Neutrophil (primary cell): ENCODE measurements around the gene ARMC9.

Experiments used
- H3K27ac ChIP-seq: fragments of 200-600 bp; sonication (generic); 2 replicates; pipeline ENCODE4 v1.5.1; 2016; ENCODE audit warnings: mild to moderate bottlenecking, moderate library complexity
- H3K27me3 ChIP-seq: fragments of 200-600 bp; sonication (generic); 2 replicates; pipeline ENCODE4 v1.6.0; 2016; ENCODE audit warnings: mild to moderate bottlenecking
- H3K36me3 ChIP-seq: fragments of 200-600 bp; sonication (generic); 2 replicates; pipeline ENCODE4 v1.5.1; 2017
- H3K4me1 ChIP-seq, 2 experiments: fragments of 200-600 bp in 1 of 2; sonication (generic) in 1 of 2; 1 replicate in 1 of 2; 2 replicates in 1 of 2; pipeline versions ENCODE4 v1.5.1 to v1.6.1; 2013 to 2016; ENCODE audit warnings: low read depth in 1 of 2, low read length in 1 of 2, mild to moderate bottlenecking in 1 of 2, moderate library complexity in 1 of 2; ENCODE audit not compliant: control insufficient read depth in 1 of 2, insufficient read depth in 1 of 2
- H3K4me3 ChIP-seq, 2 experiments: fragments of 200-600 bp in 1 of 2; sonication (generic) in 1 of 2; 1 replicate in 1 of 2; 2 replicates in 1 of 2; pipeline ENCODE4 v1.5.1; 2013 to 2016; ENCODE audit warnings: low read depth in 1 of 2, low read length in 1 of 2, mild to moderate bottlenecking in 1 of 2, moderate library complexity in 1 of 2
- H3K9me3 ChIP-seq: fragments of 200-600 bp; sonication (generic); 2 replicates; pipeline ENCODE4 v1.5.1; 2016
- CTCF ChIP-seq: fragments of 200-600 bp; sonication (generic); IDR thresholded peaks from 2 replicates; pipeline ENCODE4 v1.5.1; 2016; ENCODE audit warnings: antibody characterized with exemption

ARMC9 gene

GRCh38 chr2:231241755-231242507 is 43.5 kb downstream of the ARMC9 start:
- Histone ChIP-seq H3K4me1 (peaks cover 4 to 9% of the 10 kb centered on the region in 2 experiments), H3K4me3 (no peak overlapping the region), H3K36me3 (no peaks in the 10 kb centered on the region), H3K27ac (no peak overlapping the region), H3K9me3 (no peaks in the 10 kb centered on the region), H3K27me3 (no peaks in the 10 kb centered on the region)
- no peak for TF ChIP-seq CTCF

GRCh38 chr2:231243866-231244265 is 45.4 kb downstream of the ARMC9 start:
- no peak overlapping the region for H3K27ac ChIP-seq
- no peaks in the 10 kb centered on the region for H3K9me3 ChIP-seq
- no peaks in the 10 kb centered on the region for H3K27me3 ChIP-seq
- no peak for TF ChIP-seq CTCF
- H3K4me3 ChIP-seq: no peak overlapping the region
- H3K36me3 ChIP-seq: no peaks in the 10 kb centered on the region
- peaks cover 4 to 9% of the 10 kb centered on the region in 2 experiments for H3K4me1 ChIP-seq

GRCh38 chr2:231244382-231245248 is 46.2 kb downstream of the ARMC9 start:
- H3K36me3 ChIP-seq: no peaks in the 10 kb centered on the region
- peaks cover 4 to 9% of the 10 kb centered on the region in 2 experiments for H3K4me1 ChIP-seq
- no peak for TF ChIP-seq CTCF
- no peak overlapping the region for H3K27ac ChIP-seq
- no peak overlapping the region for H3K4me3 ChIP-seq
- no peaks in the 10 kb centered on the region for H3K27me3 ChIP-seq
- H3K9me3 ChIP-seq: no peaks in the 10 kb centered on the region

GRCh38 chr2:231245249-231246094 is 47.0 kb downstream of the ARMC9 start:
- no peak for TF ChIP-seq CTCF
- Histone ChIP-seq H3K4me3 (no peak overlapping the region), H3K27ac (no peak overlapping the region), H3K9me3 (no peaks in the 10 kb centered on the region), H3K27me3 (no peaks in the 10 kb centered on the region), H3K36me3 (no peaks in the 10 kb centered on the region), H3K4me1 (peaks cover 4 to 9% of the 10 kb centered on the region in 2 experiments)

- TF ChIP-seq CTCF: no peak
- Histone ChIP-seq H3K36me3 (no peaks in the 10 kb centered on the region), H3K9me3 (no peaks in the 10 kb centered on the region), H3K4me1 (peaks cover 4 to 9% of the 10 kb centered on the region in 2 experiments), H3K27ac (no peak overlapping the region), H3K4me3 (no peak overlapping the region), H3K27me3 (no peaks in the 10 kb centered on the region)
These were observed 47.9 kb downstream of the ARMC9 start for GRCh38 chr2:231246171-231246842.
